Smooth muscle cell of the coronary artery (primary cell): Measurements from ENCODE around the gene FUT9. TPM values are rescaled to one million over a fixed set of nuclear protein-coding genes. Genes with fewer than 3 reads are reported as not detected.

Experiments used
- total RNA-seq: library from RNA; depleted of rRNA; stranded (reverse); fragments of >200 nt; gene quantifications from 2 replicates; pipeline ENCODE4 v1.2.3, GENCODE V29; 2014; ENCODE audit warnings: low replicate concordance

The FUT9 gene
- not detected in 2 replicates for total RNA-seq

GRCh38 chr6:96015518-96016333 is at the start of gene FUT9:
FUT9 (plus strand) TSS chr6:96015974; CDS start chr6:96203156, 187,182 bp downstream.

